GM20000 (cell line): Measurements from ENCODE around the gene NDUFB11.

Source experiments
- DNase-seq: peaks from one replicate; pipeline ENCODE4 v3.0.0; 2012; ENCODE audit warnings: low spot score
- TF ChIP-seq, protein P1 (sequence below): IDR thresholded peaks from 2 replicates; pipeline ENCODE4 v1.5.1; 2012; ENCODE audit warnings: mild to moderate bottlenecking, control low read depth; ENCODE audit errors: extremely low read depth, missing control alignments

NDUFB11 gene

GRCh38 chrX:47158131-47158530, 13.6 kb upstream of the NDUFB11 start:
- TF ChIP-seq, protein P1, sequence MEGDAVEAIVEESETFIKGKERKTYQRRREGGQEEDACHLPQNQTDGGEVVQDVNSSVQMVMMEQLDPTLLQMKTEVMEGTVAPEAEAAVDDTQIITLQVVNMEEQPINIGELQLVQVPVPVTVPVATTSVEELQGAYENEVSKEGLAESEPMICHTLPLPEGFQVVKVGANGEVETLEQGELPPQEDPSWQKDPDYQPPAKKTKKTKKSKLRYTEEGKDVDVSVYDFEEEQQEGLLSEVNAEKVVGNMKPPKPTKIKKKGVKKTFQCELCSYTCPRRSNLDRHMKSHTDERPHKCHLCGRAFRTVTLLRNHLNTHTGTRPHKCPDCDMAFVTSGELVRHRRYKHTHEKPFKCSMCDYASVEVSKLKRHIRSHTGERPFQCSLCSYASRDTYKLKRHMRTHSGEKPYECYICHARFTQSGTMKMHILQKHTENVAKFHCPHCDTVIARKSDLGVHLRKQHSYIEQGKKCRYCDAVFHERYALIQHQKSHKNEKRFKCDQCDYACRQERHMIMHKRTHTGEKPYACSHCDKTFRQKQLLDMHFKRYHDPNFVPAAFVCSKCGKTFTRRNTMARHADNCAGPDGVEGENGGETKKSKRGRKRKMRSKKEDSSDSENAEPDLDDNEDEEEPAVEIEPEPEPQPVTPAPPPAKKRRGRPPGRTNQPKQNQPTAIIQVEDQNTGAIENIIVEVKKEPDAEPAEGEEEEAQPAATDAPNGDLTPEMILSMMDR = no peak
- no peak for DNase-seq

DNA sequence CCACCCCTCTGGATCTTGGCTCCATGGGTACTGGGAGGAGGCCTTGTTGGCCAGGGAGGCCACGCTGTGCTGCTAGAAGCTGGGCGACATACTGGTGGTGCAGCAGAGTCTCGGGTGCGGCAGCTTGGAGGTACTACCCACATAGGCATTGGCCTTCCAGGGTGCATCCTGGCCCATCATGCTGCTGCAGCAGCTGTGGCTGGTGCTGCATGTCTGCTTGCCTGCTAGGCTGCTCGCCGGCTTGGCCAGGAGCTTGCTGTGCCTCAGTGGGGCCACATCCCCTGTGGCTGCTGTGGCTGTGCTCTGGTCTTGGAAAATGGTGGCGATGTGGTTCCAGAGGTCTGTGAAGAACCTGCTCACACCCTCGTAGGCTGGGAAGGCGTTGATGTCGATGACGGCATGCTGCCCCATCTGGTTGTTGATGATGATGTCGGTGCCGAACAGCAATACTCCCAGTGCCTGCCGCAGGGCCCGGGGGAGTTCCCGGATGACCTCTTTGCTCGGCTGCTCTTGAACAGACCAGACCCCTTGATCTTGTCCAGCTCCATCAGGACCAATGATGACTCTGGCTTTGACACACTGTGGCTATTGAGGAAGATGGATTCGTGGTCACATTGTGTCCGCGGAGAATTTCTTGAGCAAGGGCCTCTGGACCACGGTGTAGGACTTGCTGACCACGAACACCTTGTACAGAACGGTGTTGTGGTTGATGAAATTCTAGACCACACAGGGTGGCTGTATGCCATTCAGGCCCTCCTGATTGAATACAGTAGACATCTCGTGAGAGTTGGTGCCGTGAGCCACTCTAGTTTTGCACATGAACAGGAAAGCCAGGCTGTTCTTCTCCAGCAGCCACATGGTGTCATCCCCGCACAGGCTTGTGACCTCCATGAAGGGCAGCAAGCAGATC, 12.4 kb upstream of the NDUFB11 start:
- DNase-seq = no peak
- TF ChIP-seq, protein P1 = no peak

DNA sequence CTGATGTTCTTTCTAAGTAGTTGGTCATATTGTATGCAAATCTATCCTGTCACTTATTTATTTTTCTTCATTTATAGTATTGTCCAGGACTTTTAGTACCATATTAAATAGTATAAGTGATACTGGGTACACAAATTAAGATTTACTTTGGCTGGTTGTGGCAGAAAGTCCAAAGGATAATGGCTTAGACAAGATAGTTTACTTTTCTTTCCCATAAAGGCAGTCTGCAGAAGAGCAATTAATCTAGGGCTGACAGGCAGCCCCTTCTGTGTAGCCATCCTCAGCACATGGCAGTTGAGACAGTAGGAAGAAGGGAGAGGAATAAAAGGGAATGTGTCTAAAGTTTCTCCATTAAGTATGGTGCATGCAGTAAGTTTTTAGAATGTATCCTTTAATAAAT, 6.9 kb upstream of the NDUFB11 start:
- DNase-seq = no peak
- TF ChIP-seq, protein P1 = no peak

GRCh38 chrX:47148946-47149345, 4.4 kb upstream of the NDUFB11 start:
- DNase-seq = no peak
- TF ChIP-seq, protein P1 = no peak

DNA sequence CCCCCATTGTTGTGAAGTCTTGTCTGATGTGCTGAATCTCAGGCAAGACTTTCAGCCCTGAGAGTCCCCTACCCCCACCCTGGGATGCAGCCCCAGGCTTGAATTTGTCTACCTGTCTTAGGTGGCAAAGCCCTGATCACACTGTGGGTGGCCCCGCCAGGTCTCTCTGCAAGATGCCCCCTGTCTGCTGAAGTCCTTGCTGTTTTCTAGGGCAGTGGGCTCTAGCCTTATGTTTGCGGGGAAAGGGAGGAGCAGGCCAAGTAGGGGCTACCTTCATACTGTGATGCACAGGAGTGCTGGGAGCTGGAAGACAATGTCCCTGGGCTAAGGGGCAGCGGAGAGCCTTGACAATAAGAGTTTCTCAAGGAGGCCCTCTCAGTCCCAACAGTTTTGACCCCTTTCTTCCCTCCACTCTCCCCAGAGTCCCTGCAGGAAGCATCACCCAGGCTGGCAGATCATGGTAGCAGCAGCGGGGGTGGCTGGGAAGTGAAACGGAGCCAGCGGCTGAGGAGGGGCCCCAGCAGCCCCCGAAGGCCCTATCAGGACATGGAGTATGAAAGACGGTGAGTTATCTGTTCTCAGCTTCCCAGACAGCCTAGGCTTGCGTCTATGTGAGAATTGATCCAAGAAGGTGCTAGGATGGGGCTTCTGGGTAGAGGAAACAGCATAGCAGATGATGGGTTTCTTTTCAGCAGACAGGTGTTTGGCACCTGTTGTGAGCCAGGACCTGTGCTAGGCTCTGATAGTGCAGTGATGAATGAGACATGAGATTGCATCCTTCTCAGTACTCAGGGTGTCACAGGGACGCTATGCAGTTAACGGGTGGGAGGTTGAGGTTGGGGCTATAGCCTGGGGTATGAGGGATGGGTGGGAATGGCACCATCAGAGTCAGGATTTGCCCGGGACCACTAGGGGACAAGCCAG, 2.7 kb upstream of the NDUFB11 start:
- TF ChIP-seq, protein P1 = no peak
- no peak for DNase-seq

GRCh38 chrX:47146121-47146935, 1.8 kb upstream of the NDUFB11 start:
- no peak for DNase-seq
- TF ChIP-seq, protein P1 = no peak
